NB4 (cell line): ENCODE data around the gene CD48.

Source experiments
- CTCF ChIP-seq: IDR thresholded peaks from one replicate; pipeline ENCODE4 v1.5.1; 2012; ENCODE audit warnings: low read depth, low read length
- MAX ChIP-seq: IDR thresholded peaks from 2 replicates; pipeline ENCODE4 v1.6.1; 2011; ENCODE audit warnings: low read depth, low read length
- MYC ChIP-seq: IDR thresholded peaks from 2 replicates; pipeline ENCODE4 v1.6.1; 2011; ENCODE audit warnings: low read depth, low read length
- POLR2A ChIP-seq: IDR thresholded peaks from 2 replicates; pipeline ENCODE4 v1.6.1; 2011; ENCODE audit warnings: mild to moderate bottlenecking; ENCODE audit not compliant: insufficient read length; ENCODE audit errors: extremely low read depth

- TF ChIP-seq POLR2A: no peak
- TF ChIP-seq CTCF: no peak
- TF ChIP-seq MAX: no peak
- no peak for TF ChIP-seq MYC
Observed at GRCh38 chr1:160734301-160734700, 22.7 kb upstream of the CD48 start.
